Measurements from ENCODE around the gene SLC6A6. TPM values are rescaled to one million over a fixed set of nuclear protein-coding genes. Genes with fewer than 3 reads are reported as not detected.

Gene SLC6A6
- total RNA-seq, 1 donor from 2014 or later = 30.3 TPM

- Mint-ChIP-seq H3K27me3 (no peaks in the 10 kb centered on the region), H3K9me3 (no peaks in the 10 kb centered on the region), H3K36me3 (peaks cover 8% of the 10 kb centered on the region), H3K4me1 (ENCODE audit: unreplicated experiment) (peaks cover 6% of the 10 kb centered on the region), H3K27ac (no peak overlapping the region), H3K4me3 (no peak overlapping the region)
- TF ChIP-seq CTCF (conservative IDR thresholded peaks at IDR 0.05) = no peak
- no peak for DNase-seq (ENCODE audit: extremely low spot score, unreplicated experiment)
Measured at GRCh38 chr3:14466179-14466903, 63.9 kb downstream of the SLC6A6 start.

- no peaks in the 10 kb centered on the region for H3K27me3 Mint-ChIP-seq
- H3K4me3 Mint-ChIP-seq = no peak overlapping the region
- peaks cover 5% of the 10 kb centered on the region for H3K36me3 Mint-ChIP-seq
- TF ChIP-seq CTCF (conservative IDR thresholded peaks at IDR 0.05) = peak; percentile 91
- no peak for DNase-seq (ENCODE audit: extremely low spot score, unreplicated experiment)
- H3K9me3 Mint-ChIP-seq = no peaks in the 10 kb centered on the region
- peaks cover under 1% of the 10 kb centered on the region for H3K4me1 Mint-ChIP-seq (ENCODE audit: unreplicated experiment)
- peak overlapping the region; percentile 58 for H3K27ac Mint-ChIP-seq
Measured at GRCh38 chr3:14467814-14468620, 65.6 kb downstream of the SLC6A6 start.

GRCh38 chr3:14468621-14468981 lies 66.2 kb downstream of the SLC6A6 start:
- Mint-ChIP-seq H3K27me3 (no peaks in the 10 kb centered on the region), H3K9me3 (no peaks in the 10 kb centered on the region), H3K4me1 (ENCODE audit: unreplicated experiment) (peaks cover 7% of the 10 kb centered on the region), H3K4me3 (no peak overlapping the region), H3K27ac (no peak overlapping the region), H3K36me3 (peaks cover 11% of the 10 kb centered on the region)
- no peak for DNase-seq (ENCODE audit: extremely low spot score, unreplicated experiment)
- no peak for TF ChIP-seq CTCF (conservative IDR thresholded peaks at IDR 0.05)

- no peak overlapping the region for H3K4me3 Mint-ChIP-seq
- H3K4me1 Mint-ChIP-seq (ENCODE audit: unreplicated experiment) = peaks cover 10% of the 10 kb centered on the region
- no peak for TF ChIP-seq CTCF (conservative IDR thresholded peaks at IDR 0.05)
- H3K27ac Mint-ChIP-seq = no peak overlapping the region
- no peaks in the 10 kb centered on the region for H3K9me3 Mint-ChIP-seq
- no peaks in the 10 kb centered on the region for H3K27me3 Mint-ChIP-seq
- peaks cover 16% of the 10 kb centered on the region for H3K36me3 Mint-ChIP-seq
- no peak for DNase-seq (ENCODE audit: extremely low spot score, unreplicated experiment)
Measured at GRCh38 chr3:14470461-14470860, 68.1 kb downstream of the SLC6A6 start.

GRCh38 chr3:14471016-14471415 lies 68.6 kb downstream of the SLC6A6 start:
- no peak overlapping the region for H3K4me3 Mint-ChIP-seq
- no peaks in the 10 kb centered on the region for H3K9me3 Mint-ChIP-seq
- no peak overlapping the region for H3K27ac Mint-ChIP-seq
- DNase-seq (ENCODE audit: extremely low spot score, unreplicated experiment) = no peak
- H3K36me3 Mint-ChIP-seq = peaks cover 16% of the 10 kb centered on the region
- peaks cover 15% of the 10 kb centered on the region for H3K4me1 Mint-ChIP-seq (ENCODE audit: unreplicated experiment)
- no peaks in the 10 kb centered on the region for H3K27me3 Mint-ChIP-seq
- no peak for TF ChIP-seq CTCF (conservative IDR thresholded peaks at IDR 0.05)
